Endothelial cell of umbilical vein (primary cell): ENCODE data around the gene MAU2. TPM values are rescaled to one million over a fixed set of nuclear protein-coding genes. Genes with fewer than 3 reads are reported as not detected.

Experiments used
- BruUV-seq: library from RNA; stranded (reverse); fragments of 400-500 nt; replicated peaks from 2 replicates; lab custom pipeline; 2021; lab: Mats Ljungman, UMichigan
- CTCF ChIA-PET: fragments of 300-600, 350-600 bp; sonication (Branson Sonifier 250); formaldehyde crosslinking; loops from one replicate; lab custom pipeline; 2021; ENCODE audit warnings: antibody characterized with exemption, inconsistent platforms; lab: Charles Lee
- POLR2A ChIA-PET: fragments of 300-600, 350-600 bp; sonication (Branson Sonifier 250); formaldehyde crosslinking; loops from one replicate; lab custom pipeline; 2021; ENCODE audit warnings: antibody characterized with exemption, inconsistent platforms; lab: Charles Lee
- DNase-seq: peaks from one replicate; pipeline ENCODE4 v3.0.0-alpha.2; 2011; ENCODE audit warnings: low read depth, low spot score
- FAIRE-seq: peaks from 2 replicates; lab custom pipeline; 2011; peaks lifted over from hg19 to GRCh38; lab: Jason Lieb, UNC
- H2AFZ ChIP-seq: 2 replicates; pipeline ENCODE4 v1.6.0; 2012; ENCODE audit warnings: low read depth, low read length, control low read depth, inconsistent platforms
- H3K27ac ChIP-seq: 2 replicates; pipeline ENCODE4 v1.5.1; 2011; ENCODE audit warnings: low read depth, mild to moderate bottlenecking, control low read depth, low read length, moderate library complexity; ENCODE audit not compliant: insufficient read depth
- H3K27me3 ChIP-seq, 2 experiments: 2 replicates each; pipeline versions ENCODE4 v1.6.0 to v1.6.1; 2011; ENCODE audit warnings: low read length in 2 of 2, mixed read lengths in 1 of 2; ENCODE audit not compliant: control insufficient read depth in 2 of 2, insufficient read depth in 2 of 2
- H3K36me3 ChIP-seq, 2 experiments: 2 replicates in 1 of 2; 3 replicates in 1 of 2; pipeline ENCODE4 v1.5.1; 2011; ENCODE audit warnings: low read length in 2 of 2, mild to moderate bottlenecking in 1 of 2, moderate library complexity in 1 of 2; ENCODE audit not compliant: control insufficient read depth in 2 of 2, insufficient read depth in 2 of 2; ENCODE audit errors: extremely low read depth in 1 of 2
- H3K4me1 ChIP-seq: 3 replicates; pipeline ENCODE4 v1.5.1; 2011; ENCODE audit warnings: mild to moderate bottlenecking, low read length; ENCODE audit not compliant: control insufficient read depth, insufficient read depth; ENCODE audit errors: extremely low read depth
- H3K4me2 ChIP-seq: 2 replicates; pipeline ENCODE4 v1.6.1; 2011; ENCODE audit warnings: low read length, control low read depth, mixed read lengths; ENCODE audit not compliant: insufficient read depth
- H3K4me3 ChIP-seq, 3 experiments: fragments of 200-600 bp in 1 of 3; sonication (generic), shearing (Covaris generic) in 1 of 3; replicated peaks in 1 of 3; 2 replicates each; pipeline ENCODE4 v1.5.1; 2011 to 2016; ENCODE audit warnings: control low read depth in 3 of 3, low read length in 3 of 3, mild to moderate bottlenecking in 2 of 3, inconsistent platforms in 1 of 3, low read depth in 1 of 3, moderate library complexity in 1 of 3; ENCODE audit not compliant: insufficient read depth in 1 of 3
- H3K79me2 ChIP-seq: 2 replicates; pipeline ENCODE4 v1.6.0; 2012; ENCODE audit warnings: low read length, inconsistent platforms; ENCODE audit not compliant: control insufficient read depth, insufficient read depth
- H3K9ac ChIP-seq: replicated peaks from 2 replicates; pipeline ENCODE3; 2011; ENCODE audit warnings: low read length, control low read depth; ENCODE audit not compliant: insufficient read depth; ENCODE audit errors: extremely low read depth
- H3K9me1 ChIP-seq: replicated peaks from 3 replicates; pipeline ENCODE4 v1.6.0; 2011; ENCODE audit warnings: mild to moderate bottlenecking, low read length; ENCODE audit not compliant: control insufficient read depth, insufficient read depth; ENCODE audit errors: extremely low read depth
- H3K9me3 ChIP-seq: replicated peaks from 2 replicates; pipeline ENCODE4 v1.5.1; 2012; ENCODE audit warnings: low read length, inconsistent platforms; ENCODE audit not compliant: control insufficient read depth, insufficient read depth
- H4K20me1 ChIP-seq: replicated peaks from 2 replicates; pipeline ENCODE3; 2011; ENCODE audit warnings: mild to moderate bottlenecking, low read length; ENCODE audit not compliant: control insufficient read depth, insufficient read depth; ENCODE audit errors: extremely low read depth
- CTCF ChIP-seq, 2 donors: IDR thresholded peaks; 1 replicate in 1 of 2; 2 replicates in 1 of 2; pipeline ENCODE4 v1.5.1; 2011; ENCODE audit warnings: low read length in 2 of 2, mild to moderate bottlenecking in 2 of 2, moderate library complexity in 2 of 2, control low read depth in 1 of 2, inconsistent platforms in 1 of 2, low read depth in 1 of 2; ENCODE audit not compliant: insufficient read depth in 1 of 2; ENCODE audit errors: extremely low read depth in 1 of 2
- EZH2 ChIP-seq: IDR thresholded peaks from 2 replicates; pipeline ENCODE4 v1.6.1; 2012; ENCODE audit warnings: borderline replicate concordance, low read depth, mild to moderate bottlenecking, moderate library complexity, low read length, inconsistent platforms; ENCODE audit not compliant: severe bottlenecking
- FOS ChIP-seq: IDR thresholded peaks from 2 replicates; pipeline ENCODE4 v1.6.1; 2011; ENCODE audit warnings: mild to moderate bottlenecking, low read length, moderate library complexity, borderline replicate concordance; ENCODE audit not compliant: insufficient read depth
- GATA2 ChIP-seq: IDR thresholded peaks from 2 replicates; pipeline ENCODE4 v1.7.0; 2011; ENCODE audit warnings: low read depth, mild to moderate bottlenecking, moderate library complexity, mixed read lengths, low read length; ENCODE audit not compliant: insufficient read length, insufficient read depth
- JUN ChIP-seq: IDR thresholded peaks from 2 replicates; pipeline ENCODE4 v1.6.1; 2011; ENCODE audit warnings: borderline replicate concordance, low read depth; ENCODE audit not compliant: insufficient read length, insufficient read depth
- MAX ChIP-seq: IDR thresholded peaks from 2 replicates; pipeline ENCODE4 v1.6.1; 2011; ENCODE audit not compliant: insufficient read depth, insufficient read length
- MYC ChIP-seq: IDR thresholded peaks from one replicate; pipeline ENCODE4 v1.6.1; 2011; ENCODE audit warnings: mild to moderate bottlenecking, low read depth, low read length
- POLR2A ChIP-seq: IDR thresholded peaks from 2 replicates; pipeline ENCODE4 v1.6.1; 2012; ENCODE audit warnings: low read depth, mild to moderate bottlenecking, control low read depth, low read length
- POLR2AphosphoS5 ChIP-seq: IDR thresholded peaks from 2 replicates; pipeline ENCODE4 v1.6.1; 2012; ENCODE audit warnings: low read depth, mild to moderate bottlenecking, control low read depth, low read length, moderate library complexity; ENCODE audit not compliant: insufficient read depth
- dilution Hi-C: fragments of 300-500 bp; cut with MboI; formaldehyde crosslinking; loops from one replicate; pipeline ENCODE4 v1.15.0; 2019; ENCODE audit warnings: low sequenced_read_pairs; ENCODE audit not compliant: extremely low pct_ligation_motif_present
- intact Hi-C: fragments of 100-400 bp; cut with micrococcal nuclease; formaldehyde crosslinking; loops from one replicate; pipeline ENCODE4 v1.10.0; 2022
- polyA plus RNA-seq, 4 experiments: library from polyadenylated mRNA; depleted of rRNA in 3 of 4; stranded (reverse) in 3 of 4; unstranded in 1 of 4; fragments of >200 nt; gene quantifications; 2 replicates each; pipeline versions ENCODE4 v1.2.1 to v1.2.3, GENCODE V29; 2011 to 2012; ENCODE audit warnings: missing spikeins in 1 of 4
- total RNA-seq: library from RNA; stranded (reverse); gene quantifications from 2 replicates; pipeline ENCODE4 v1.2.3, GENCODE V29; 2021

The MAU2 gene
- total and polyA plus RNA-seq, 2 donors (not counting 3 experiments of a cell fraction or from before 2014, with no cell fraction given), result 36.9 to 70.0 TPM

GRCh38 chr19:19362075-19362474, 41.4 kb downstream of the MAU2 start:
- intact Hi-C loops (no loop called here), dilution Hi-C loops (no loop called here)
- Histone ChIP-seq H3K4me1 (peaks cover 8% of the 10 kb centered on the region), H3K9ac (no peak overlapping the region), H3K9me1 (no peaks in the 10 kb centered on the region), H3K27ac (no peak overlapping the region), H3K79me2 (no peaks in the 10 kb centered on the region), H3K4me3 (no peak overlapping the region), H4K20me1 (no peaks in the 10 kb centered on the region), H3K9me3 (no peaks in the 10 kb centered on the region), H2AFZ (no peak overlapping the region), H3K4me2 (no peak overlapping the region), H3K27me3 (no peaks in the 10 kb centered on the region), H3K36me3 (peaks cover 0 to 5% of the 10 kb centered on the region in 2 experiments)
- ChIA-PET POLR2A (no interaction called here), CTCF (interaction anchor here (1.1 to 7.6 kb wide), 5 partner anchors 20 to 216 kb away, joined by 3 to 127 read pairs (median 4); partner anchors contain the start of gene GATAD2A)
- DNase-seq (no peak), FAIRE-seq (no peak)
- TF ChIP-seq FOS, result no peak
- TF ChIP-seq MYC, result no peak
- no peak for TF ChIP-seq JUN
- TF ChIP-seq MAX, result no peak
- TF ChIP-seq POLR2A, result no peak
- TF ChIP-seq CTCF (IDR thresholded peaks at IDR 0.05; ENCODE audit: extremely low read depth in 1 of 2, insufficient read depth in 1 of 2, low read depth in 1 of 2, low read length in 2 of 2), result no peak
- TF ChIP-seq EZH2, result no peak
- TF ChIP-seq POLR2AphosphoS5, result no peak
- no peak for TF ChIP-seq GATA2
- BruUV-seq, result no TSS peak
